Neural cell (in vitro differentiated cells): ENCODE results near the gene MAPK4.

Source experiments
- CTCF ChIP-seq: fragments of 450-650 bp; IDR thresholded peaks from 2 replicates; pipeline ENCODE4 v1.5.1; 2014; ENCODE audit warnings: antibody characterized with exemption, mild to moderate bottlenecking, moderate library complexity; ENCODE audit not compliant: poor library complexity, severe bottlenecking
- EP300 ChIP-seq: fragments of 450-650 bp; conservative IDR thresholded peaks from 2 replicates; pipeline ENCODE4 v1.6.1; 2014; ENCODE audit warnings: antibody characterized with exemption, mild to moderate bottlenecking, moderate library complexity; ENCODE audit not compliant: poor library complexity, severe bottlenecking
- EZH2 ChIP-seq: fragments of 200-600, 300-800 bp; shearing (Covaris generic), sonication (generic); IDR thresholded peaks from 2 replicates; pipeline ENCODE4 v1.6.1; 2014; ENCODE audit warnings: antibody characterized with exemption, low read length, borderline replicate concordance, mild to moderate bottlenecking; ENCODE audit not compliant: insufficient read depth, poor library complexity, severe bottlenecking
- MXI1 ChIP-seq: fragments of 450-650 bp; conservative IDR thresholded peaks from 2 replicates; pipeline ENCODE4 v1.6.1; 2014; ENCODE audit warnings: antibody characterized with exemption, mild to moderate bottlenecking; ENCODE audit not compliant: poor library complexity, severe bottlenecking
- POLR2AphosphoS5 ChIP-seq: IDR thresholded peaks from 2 replicates; pipeline ENCODE4 v1.6.1; 2012
- REST ChIP-seq: IDR thresholded peaks from 2 replicates; pipeline ENCODE4 v1.6.1; 2012; ENCODE audit warnings: borderline replicate concordance
- TAF1 ChIP-seq: IDR thresholded peaks from 2 replicates; pipeline ENCODE4 v1.6.1; 2012; ENCODE audit warnings: low read depth

GRCh38 chr18:50738098-50738757, 178.3 kb downstream of the MAPK4 start:
- TF ChIP-seq CTCF (no peak), EP300 (no peak), POLR2AphosphoS5 (no peak), TAF1 (no peak), REST (no peak), EZH2 (no peak), MXI1 (no peak)
